HTERT RPE-1 (cell line): ENCODE results near the gene AS3MT.
"Not testable (repeated sequence)": the region's sequence is repeated elsewhere in the genome, so short reads cannot be mapped to it uniquely, and the experiment has no call there.

Source experiments
- in situ Hi-C: fragments of 300-500 bp; cut with MboI; formaldehyde crosslinking; loops from 4 replicates; pipeline ENCODE4 v1.14.3; 2020; ENCODE audit warnings: low sequenced_read_pairs

AS3MT gene

GRCh38 chr10:102919246-102919959 lies 50.1 kb downstream of the AS3MT start:
- in situ Hi-C loops, result no loop called here

GRCh38 chr10:102919992-102920739 lies 50.9 kb downstream of the AS3MT start:
- in situ Hi-C loops, result no loop called here

- in situ Hi-C loops, result no loop called here
Observed at GRCh38 chr10:102923601-102924000, 54.3 kb downstream of the AS3MT start.

DNA sequence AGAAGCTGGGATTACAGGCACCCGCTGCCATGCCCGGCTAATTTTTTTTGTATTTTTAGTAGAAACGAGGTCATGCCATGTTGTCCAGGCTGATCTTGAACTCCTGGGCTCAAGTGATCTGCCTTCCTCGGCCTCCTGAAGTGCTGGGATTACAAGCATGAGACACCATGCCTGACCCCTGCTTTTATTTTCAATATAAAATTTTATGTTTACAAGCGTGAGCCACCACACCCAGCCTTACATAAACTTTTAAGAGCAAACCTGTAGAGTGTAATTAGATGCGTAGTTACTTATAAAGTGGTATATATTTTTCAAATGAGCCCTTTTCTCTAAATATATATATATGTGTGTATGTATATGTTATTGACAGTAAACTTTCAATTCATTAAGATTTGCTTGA lies 57.6 kb downstream of the AS3MT start:
- in situ Hi-C loops, result no loop called here

DNA sequence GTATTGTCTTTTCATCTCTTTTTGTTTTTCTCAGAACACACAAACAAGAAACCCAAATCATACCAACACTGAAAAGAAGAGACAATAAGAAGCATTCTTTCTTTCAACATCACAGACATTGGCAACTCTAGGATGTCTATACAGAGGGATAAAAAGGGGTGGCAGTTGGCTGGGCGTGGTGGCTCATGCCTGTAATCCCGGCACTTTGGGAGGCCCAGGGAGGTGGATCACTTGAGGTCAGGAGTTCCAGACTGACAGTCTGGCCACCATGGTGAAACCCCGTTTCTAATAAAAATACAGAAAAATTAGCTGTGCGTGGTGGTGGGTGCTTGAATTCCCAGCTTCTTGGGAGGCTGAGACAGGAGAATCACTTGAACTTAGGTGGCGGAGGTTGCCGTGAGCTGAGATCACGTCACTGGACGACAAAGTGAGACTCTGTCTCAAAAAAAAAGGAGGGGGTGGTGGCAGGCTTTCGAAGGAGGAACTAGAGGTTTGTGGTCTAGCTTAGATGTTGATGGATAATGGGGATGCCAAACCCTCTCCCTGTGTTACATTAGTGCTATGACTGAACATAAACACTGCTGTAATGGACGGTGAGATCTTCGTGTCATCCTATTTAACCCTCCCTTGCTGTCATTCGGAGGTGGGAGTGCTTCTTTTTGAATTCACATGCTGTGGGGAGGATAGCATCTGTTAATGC lies 58.2 kb downstream of the AS3MT start:
- in situ Hi-C loops, result no loop called here

DNA sequence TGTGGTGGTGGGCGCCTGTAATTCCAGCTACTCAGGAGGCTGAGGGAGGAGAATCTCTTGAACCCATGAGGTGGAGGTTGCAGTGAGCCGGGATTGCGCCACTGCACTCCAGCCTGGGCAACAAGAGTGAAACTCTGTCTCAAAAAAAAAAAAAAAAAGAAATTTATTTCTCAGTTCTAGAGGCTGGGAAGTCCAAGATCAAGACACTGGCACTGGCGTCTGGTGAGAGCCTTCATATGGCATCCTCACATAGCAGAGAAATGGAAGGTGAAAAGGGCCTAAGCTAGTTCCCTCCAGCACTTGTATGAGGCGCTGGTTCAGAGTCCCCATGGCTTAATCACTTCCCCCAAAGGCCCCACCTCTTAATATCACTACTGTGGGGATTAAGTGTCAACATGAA lies 59.2 kb downstream of the AS3MT start:
- in situ Hi-C loops, result not testable (repeated sequence)

GRCh38 chr10:102930720-102931119 lies 61.5 kb downstream of the AS3MT start:
- in situ Hi-C loops, result no loop called here

DNA sequence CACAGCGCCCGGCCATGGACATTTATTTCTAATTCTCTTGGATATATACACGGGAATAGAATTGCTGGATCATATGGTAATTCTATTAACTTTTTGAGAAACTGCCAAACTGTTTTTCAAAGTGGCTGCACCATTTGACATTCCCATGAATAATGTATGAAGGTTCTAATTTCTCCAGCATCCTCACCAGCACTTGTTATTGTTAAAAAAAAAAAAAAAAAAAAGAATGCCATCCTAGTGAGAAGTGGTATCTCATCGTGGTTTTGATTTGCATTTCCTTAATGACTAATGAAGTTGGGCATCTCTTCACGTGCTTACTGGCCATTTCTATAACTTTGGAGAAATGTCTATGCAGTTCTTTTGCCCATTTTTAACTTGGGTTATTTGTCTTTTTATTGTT lies 62.4 kb downstream of the AS3MT start:
- in situ Hi-C loops, result no loop called here

DNA sequence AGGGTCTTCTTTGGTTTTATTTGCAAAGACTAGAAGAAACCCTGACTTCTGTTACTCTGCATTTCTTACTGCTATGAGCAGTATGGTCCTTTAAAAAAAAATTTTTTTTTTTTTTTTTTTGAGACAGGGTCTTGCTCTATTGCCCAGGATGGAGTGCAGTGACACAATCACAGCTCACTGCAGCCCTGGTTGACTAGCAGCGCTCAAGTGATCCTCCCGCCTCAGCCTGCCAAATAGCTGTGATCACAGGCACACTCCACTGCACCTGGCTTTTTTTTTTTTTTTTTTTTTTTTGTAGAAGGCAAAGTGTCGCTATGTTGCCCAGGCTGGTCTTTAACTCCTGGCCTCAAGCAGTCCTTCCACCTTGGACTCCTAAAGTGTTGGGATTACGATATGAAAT lies 66.2 kb downstream of the AS3MT start:
- in situ Hi-C loops, result no loop called here

DNA sequence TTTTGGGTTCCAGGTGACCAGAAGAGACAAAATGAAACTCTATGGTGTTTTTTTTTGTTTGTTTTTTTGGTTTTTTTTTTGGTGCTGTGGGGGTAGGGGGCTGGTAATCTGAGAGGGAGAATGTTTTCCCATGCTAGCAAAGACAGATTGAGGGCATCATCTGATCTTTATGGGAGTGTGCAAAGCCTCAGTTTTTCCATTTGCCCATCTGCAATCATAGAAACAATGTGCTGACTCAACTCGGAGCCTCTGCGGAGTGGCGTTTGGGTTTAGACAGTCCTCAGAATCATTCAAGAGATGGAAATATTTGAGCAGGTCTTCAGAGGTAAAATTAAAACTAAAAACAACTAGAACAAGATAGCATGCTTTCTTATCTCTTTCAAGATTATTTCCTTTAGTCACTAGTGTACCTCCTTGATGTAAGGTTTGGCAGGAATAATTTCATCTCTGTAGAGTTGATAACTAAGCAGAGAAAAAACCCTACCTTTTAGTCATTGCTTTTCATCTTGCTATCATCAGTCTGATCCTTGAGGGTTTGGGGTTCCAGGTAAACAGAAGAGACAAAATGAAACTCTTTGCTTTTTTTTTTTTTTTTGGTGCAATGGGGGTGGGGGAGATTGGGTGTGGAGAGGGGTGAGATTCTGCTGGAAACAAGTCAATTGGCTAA lies 66.8 kb downstream of the AS3MT start:
- in situ Hi-C loops, result no loop called here

GRCh38 chr10:102941401-102941800 lies 72.1 kb downstream of the AS3MT start:
- in situ Hi-C loops, result no loop called here

DNA sequence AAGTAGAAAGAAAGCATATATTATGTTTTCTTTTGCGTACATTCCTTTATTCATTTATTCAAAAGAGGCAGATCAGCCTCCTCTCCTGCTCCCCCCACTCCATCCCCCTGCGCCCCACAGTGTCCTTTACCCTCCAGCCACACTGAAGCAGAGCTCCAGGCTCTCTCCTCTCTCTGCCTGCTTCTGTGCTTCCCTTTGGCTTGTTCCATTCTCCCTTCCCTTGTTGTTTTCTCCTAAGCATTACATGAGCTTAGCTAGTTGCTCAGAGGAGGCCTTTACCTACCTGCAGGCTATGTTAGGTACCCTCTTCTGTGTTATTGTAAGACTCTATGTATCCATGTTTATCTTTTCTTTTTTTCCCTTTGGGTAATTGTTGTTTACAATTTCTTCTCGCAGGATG lies 76.2 kb downstream of the AS3MT start:
- in situ Hi-C loops, result no loop called here

GRCh38 chr10:102945962-102946361 lies 76.7 kb downstream of the AS3MT start:
- in situ Hi-C loops, result no loop called here

DNA sequence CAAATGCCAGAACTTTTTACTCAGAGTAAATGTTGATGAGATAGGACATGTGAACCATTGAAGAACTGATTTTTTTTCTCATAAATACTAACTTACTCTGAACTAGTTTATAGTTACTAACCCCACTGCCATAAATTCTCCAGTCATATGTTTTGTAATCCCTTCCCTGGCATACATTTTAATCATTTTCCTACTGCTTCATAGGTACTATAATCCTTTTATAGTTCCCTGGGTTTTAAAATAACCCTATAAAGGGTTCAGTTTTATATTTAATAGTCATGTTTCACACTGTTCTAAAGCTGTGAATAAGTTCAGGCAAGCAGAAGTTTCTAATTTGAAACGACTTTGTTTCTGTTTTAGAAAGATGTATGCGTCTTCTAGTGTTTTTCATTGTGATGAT lies 77.7 kb downstream of the AS3MT start:
- in situ Hi-C loops, result no loop called here

GRCh38 chr10:102948176-102948575 lies 78.9 kb downstream of the AS3MT start:
- in situ Hi-C loops, result no loop called here

DNA sequence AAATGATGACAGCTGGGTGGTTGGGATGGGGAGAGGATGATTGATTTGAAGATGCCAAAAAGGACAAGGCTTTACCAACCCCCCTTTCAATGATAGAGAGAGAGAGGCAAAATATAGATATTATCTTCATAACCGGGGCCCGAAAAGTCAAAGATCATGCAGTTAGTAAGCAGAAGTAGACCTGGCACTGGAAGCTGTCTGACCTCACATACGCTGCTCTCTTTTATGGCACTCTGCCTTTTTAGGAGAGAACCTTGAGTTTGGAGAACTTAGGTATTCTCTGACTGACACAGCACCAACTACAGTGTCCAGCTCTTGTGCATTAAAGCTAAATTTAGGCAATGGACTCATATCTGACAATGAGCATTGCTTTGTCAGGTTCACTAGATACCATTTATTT lies 79.5 kb downstream of the AS3MT start:
- in situ Hi-C loops, result no loop called here

GRCh38 chr10:102949916-102950315 lies 80.6 kb downstream of the AS3MT start:
- in situ Hi-C loops, result no loop called here

GRCh38 chr10:102951316-102951715 lies 82.0 kb downstream of the AS3MT start:
- in situ Hi-C loops, result no loop called here
